ENCODE measurements around the gene OR10J1. TPM values are rescaled to one million over a fixed set of nuclear protein-coding genes. Genes with fewer than 3 reads are reported as not detected.

The OR10J1 gene
- total and polyA plus RNA-seq, 2 experiments from 2014 or later: not detected

DNA sequence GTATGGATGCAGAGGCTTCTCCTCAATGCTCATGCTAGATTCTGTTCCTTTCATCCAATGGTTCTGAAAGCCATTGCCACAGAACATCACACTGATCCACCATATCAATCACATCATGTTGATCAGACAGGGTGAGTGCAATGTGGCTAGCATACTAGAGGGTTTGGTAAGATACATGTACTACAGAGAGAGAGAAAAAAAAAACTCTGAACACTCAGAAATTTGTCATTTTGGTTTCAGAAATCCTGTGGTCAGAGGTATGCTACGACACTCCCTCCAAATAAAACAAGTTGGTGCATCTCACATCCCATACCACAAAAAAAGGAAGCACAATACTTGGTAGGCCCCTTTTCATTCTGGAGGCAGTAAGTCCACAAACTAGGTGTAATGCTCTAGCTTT, 35.4 kb downstream of the OR10J1 start (continued):
- TF ChIP-seq, protein P1, sequence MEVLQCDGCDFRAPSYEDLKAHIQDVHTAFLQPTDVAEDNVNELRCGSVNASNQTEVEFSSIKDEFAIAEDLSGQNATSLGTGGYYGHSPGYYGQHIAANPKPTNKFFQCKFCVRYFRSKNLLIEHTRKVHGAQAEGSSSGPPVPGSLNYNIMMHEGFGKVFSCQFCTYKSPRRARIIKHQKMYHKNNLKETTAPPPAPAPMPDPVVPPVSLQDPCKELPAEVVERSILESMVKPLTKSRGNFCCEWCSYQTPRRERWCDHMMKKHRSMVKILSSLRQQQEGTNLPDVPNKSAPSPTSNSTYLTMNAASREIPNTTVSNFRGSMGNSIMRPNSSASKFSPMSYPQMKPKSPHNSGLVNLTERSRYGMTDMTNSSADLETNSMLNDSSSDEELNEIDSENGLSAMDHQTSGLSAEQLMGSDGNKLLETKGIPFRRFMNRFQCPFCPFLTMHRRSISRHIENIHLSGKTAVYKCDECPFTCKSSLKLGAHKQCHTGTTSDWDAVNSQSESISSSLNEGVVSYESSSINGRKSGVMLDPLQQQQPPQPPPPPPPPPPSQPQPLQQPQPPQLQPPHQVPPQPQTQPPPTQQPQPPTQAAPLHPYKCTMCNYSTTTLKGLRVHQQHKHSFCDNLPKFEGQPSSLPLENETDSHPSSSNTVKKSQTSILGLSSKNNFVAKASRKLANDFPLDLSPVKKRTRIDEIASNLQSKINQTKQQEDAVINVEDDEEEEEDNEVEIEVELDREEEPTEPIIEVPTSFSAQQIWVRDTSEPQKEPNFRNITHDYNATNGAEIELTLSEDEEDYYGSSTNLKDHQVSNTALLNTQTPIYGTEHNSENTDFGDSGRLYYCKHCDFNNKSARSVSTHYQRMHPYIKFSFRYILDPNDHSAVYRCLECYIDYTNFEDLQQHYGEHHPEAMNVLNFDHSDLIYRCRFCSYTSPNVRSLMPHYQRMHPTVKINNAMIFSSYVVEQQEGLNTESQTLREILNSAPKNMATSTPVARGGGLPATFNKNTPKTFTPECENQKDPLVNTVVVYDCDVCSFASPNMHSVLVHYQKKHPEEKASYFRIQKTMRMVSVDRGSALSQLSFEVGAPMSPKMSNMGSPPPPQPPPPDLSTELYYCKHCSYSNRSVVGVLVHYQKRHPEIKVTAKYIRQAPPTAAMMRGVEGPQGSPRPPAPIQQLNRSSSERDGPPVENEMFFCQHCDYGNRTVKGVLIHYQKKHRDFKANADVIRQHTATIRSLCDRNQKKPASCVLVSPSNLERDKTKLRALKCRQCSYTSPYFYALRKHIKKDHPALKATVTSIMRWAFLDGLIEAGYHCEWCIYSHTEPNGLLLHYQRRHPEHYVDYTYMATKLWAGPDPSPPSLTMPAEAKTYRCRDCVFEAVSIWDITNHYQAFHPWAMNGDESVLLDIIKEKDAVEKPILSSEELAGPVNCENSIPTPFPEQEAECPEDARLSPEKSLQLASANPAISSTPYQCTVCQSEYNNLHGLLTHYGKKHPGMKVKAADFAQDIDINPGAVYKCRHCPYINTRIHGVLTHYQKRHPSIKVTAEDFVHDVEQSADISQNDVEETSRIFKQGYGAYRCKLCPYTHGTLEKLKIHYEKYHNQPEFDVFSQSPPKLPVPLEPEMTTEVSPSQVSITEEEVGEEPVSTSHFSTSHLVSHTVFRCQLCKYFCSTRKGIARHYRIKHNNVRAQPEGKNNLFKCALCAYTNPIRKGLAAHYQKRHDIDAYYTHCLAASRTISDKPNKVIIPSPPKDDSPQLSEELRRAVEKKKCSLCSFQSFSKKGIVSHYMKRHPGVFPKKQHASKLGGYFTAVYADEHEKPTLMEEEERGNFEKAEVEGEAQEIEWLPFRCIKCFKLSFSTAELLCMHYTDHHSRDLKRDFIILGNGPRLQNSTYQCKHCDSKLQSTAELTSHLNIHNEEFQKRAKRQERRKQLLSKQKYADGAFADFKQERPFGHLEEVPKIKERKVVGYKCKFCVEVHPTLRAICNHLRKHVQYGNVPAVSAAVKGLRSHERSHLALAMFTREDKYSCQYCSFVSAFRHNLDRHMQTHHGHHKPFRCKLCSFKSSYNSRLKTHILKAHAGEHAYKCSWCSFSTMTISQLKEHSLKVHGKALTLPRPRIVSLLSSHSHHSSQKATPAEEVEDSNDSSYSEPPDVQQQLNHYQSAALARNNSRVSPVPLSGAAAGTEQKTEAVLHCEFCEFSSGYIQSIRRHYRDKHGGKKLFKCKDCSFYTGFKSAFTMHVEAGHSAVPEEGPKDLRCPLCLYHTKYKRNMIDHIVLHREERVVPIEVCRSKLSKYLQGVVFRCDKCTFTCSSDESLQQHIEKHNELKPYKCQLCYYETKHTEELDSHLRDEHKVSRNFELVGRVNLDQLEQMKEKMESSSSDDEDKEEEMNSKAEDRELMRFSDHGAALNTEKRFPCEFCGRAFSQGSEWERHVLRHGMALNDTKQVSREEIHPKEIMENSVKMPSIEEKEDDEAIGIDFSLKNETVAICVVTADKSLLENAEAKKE (CRISPR knock-in tag; IDR thresholded peaks at IDR 0.05): no peak
- TF ChIP-seq CREB1 (CRISPR knock-in tag; IDR thresholded peaks at IDR 0.05; ENCODE audit: low read depth) (no peak), NANOG (IDR thresholded peaks at IDR 0.05; ENCODE audit: borderline replicate concordance) (no peak), POLR2AphosphoS5 (IDR thresholded peaks at IDR 0.05; ENCODE audit: low read depth) (no peak)

DNA sequence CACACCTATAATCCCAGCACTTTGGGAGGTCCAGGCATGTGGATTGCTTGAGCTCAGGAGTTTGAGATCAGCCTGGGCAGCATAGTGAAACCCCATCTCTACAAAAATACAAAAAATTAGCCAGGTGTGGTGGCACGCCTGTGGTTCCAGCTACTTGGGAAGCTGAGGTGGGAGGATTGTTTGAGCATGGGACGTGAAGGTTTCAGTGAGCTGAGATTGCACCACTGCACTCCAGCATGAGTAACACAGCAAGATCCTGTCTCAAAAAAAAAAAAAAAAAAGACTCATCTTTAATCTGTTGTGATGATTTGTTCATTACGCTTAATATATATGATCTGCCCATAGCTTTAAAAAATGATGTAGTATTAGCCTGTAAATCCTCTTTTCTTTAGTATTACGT, 44.0 kb downstream of the OR10J1 start:
- peaks cover 10% of the 10 kb centered on the region for H3K9me3 Mint-ChIP-seq
- ATAC-seq (no peak), DNase-seq (ENCODE audit: low spot score) (no peak)
- H3K79me2 ChIP-seq (replicated peaks; ENCODE audit: insufficient read depth): no peaks in the 10 kb centered on the region
- no peaks in the 10 kb centered on the region for H3K27me3 ChIP-seq (ENCODE audit: insufficient read depth)
- H3K4me2 ChIP-seq: no peak overlapping the region
- no peaks in the 10 kb centered on the region for H3K4me1 ChIP-seq (ENCODE audit: insufficient read depth)
- no peak overlapping the region for H3K4me3 Mint-ChIP-seq
- H2AFZ ChIP-seq: no peak overlapping the region
- H4K20me1 ChIP-seq (replicated peaks; ENCODE audit: insufficient read depth): no peaks in the 10 kb centered on the region
- no peak overlapping the region for H3K4me3 ChIP-seq
- no peaks in the 10 kb centered on the region for H3F3A ChIP-seq (replicated peaks; ENCODE audit: low read depth)
- peaks cover 3% of the 10 kb centered on the region; the same call in 1 of the 2 replicates for H3K9me2 ChIP-seq (ENCODE audit: insufficient read depth)
- H3K27ac ChIP-seq (ENCODE audit: low read depth): no peak overlapping the region
- no peaks in the 10 kb centered on the region for H3K4me1 Mint-ChIP-seq
- H3K36me3 ChIP-seq (ENCODE audit: insufficient read depth): no peaks in the 10 kb centered on the region
- no peaks in the 10 kb centered on the region for H3K27me3 Mint-ChIP-seq (ENCODE audit: insufficient read depth, low read depth, poor library complexity)
- no peaks in the 10 kb centered on the region for H3K36me3 Mint-ChIP-seq (ENCODE audit: low read depth)
- H3K27ac Mint-ChIP-seq: no peak overlapping the region
- TF ChIP-seq, protein P1 (CRISPR knock-in tag; IDR thresholded peaks at IDR 0.05): no peak
- TF ChIP-seq JUNB (IDR thresholded peaks at IDR 0.05; ENCODE audit: unreplicated experiment): no peak
- no peak for TF ChIP-seq EZH2 (IDR thresholded peaks at IDR 0.05; ENCODE audit: low read depth, unreplicated experiment)
- TF ChIP-seq, protein P2, sequence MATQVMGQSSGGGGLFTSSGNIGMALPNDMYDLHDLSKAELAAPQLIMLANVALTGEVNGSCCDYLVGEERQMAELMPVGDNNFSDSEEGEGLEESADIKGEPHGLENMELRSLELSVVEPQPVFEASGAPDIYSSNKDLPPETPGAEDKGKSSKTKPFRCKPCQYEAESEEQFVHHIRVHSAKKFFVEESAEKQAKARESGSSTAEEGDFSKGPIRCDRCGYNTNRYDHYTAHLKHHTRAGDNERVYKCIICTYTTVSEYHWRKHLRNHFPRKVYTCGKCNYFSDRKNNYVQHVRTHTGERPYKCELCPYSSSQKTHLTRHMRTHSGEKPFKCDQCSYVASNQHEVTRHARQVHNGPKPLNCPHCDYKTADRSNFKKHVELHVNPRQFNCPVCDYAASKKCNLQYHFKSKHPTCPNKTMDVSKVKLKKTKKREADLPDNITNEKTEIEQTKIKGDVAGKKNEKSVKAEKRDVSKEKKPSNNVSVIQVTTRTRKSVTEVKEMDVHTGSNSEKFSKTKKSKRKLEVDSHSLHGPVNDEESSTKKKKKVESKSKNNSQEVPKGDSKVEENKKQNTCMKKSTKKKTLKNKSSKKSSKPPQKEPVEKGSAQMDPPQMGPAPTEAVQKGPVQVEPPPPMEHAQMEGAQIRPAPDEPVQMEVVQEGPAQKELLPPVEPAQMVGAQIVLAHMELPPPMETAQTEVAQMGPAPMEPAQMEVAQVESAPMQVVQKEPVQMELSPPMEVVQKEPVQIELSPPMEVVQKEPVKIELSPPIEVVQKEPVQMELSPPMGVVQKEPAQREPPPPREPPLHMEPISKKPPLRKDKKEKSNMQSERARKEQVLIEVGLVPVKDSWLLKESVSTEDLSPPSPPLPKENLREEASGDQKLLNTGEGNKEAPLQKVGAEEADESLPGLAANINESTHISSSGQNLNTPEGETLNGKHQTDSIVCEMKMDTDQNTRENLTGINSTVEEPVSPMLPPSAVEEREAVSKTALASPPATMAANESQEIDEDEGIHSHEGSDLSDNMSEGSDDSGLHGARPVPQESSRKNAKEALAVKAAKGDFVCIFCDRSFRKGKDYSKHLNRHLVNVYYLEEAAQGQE (IDR thresholded peaks at IDR 0.05; ENCODE audit: unreplicated experiment): no peak
